Hepatocyte (in vitro differentiated cells): ENCODE data around the gene TFIP11. TPM values are rescaled to one million over a fixed set of nuclear protein-coding genes. Genes with fewer than 3 reads are reported as not detected.

Experiments
- DNase-seq: peaks from one replicate; pipeline ENCODE4 v3.0.0-alpha.2; 2016; ENCODE audit warnings: low spot score
- H2AFZ ChIP-seq: fragments of 200-600 bp; sonication (generic); 2 replicates; pipeline ENCODE4 v1.6.0; 2016; ENCODE audit warnings: antibody characterized with exemption, mild to moderate bottlenecking
- H3K27ac ChIP-seq: fragments of 200-600 bp; sonication (generic); 2 replicates; pipeline ENCODE4 v1.5.1; 2016; ENCODE audit warnings: mild to moderate bottlenecking
- H3K27me3 ChIP-seq: fragments of 200-600 bp; sonication (generic); 2 replicates; pipeline ENCODE4 v1.6.1; 2016
- H3K36me3 ChIP-seq: fragments of 200-600 bp; sonication (generic); replicated peaks from 2 replicates; pipeline ENCODE4 v1.5.1; 2016; ENCODE audit warnings: low read depth; ENCODE audit not compliant: insufficient read depth
- H3K4me1 ChIP-seq: fragments of 200-600 bp; sonication (generic); 2 replicates; pipeline ENCODE4 v1.5.1; 2016; ENCODE audit warnings: mild to moderate bottlenecking, moderate library complexity; ENCODE audit not compliant: insufficient read depth
- H3K4me2 ChIP-seq: fragments of 200-600 bp; sonication (generic); 2 replicates; pipeline ENCODE4 v1.6.0; 2016
- H3K4me3 ChIP-seq: fragments of 200-600 bp; sonication (generic); 2 replicates; pipeline ENCODE4 v1.5.1; 2016; ENCODE audit warnings: mild to moderate bottlenecking
- H3K79me2 ChIP-seq: fragments of 200-600 bp; sonication (generic); 2 replicates; pipeline ENCODE4 v1.6.0; 2017; ENCODE audit warnings: mild to moderate bottlenecking
- H3K9me2 ChIP-seq: fragments of 200-600 bp; sonication (generic); replicated peaks from 2 replicates; pipeline ENCODE4 v1.6.0; 2017; ENCODE audit warnings: mild to moderate bottlenecking; ENCODE audit not compliant: insufficient read depth
- H3K9me3 ChIP-seq: fragments of 200-600 bp; sonication (generic); 2 replicates; pipeline ENCODE4 v1.5.1; 2016; ENCODE audit warnings: low read depth, mild to moderate bottlenecking
- H4K20me1 ChIP-seq: fragments of 200-600 bp; sonication (generic); 2 replicates; pipeline ENCODE4 v1.6.0; 2016; ENCODE audit warnings: mild to moderate bottlenecking; ENCODE audit not compliant: insufficient read depth, poor library complexity, severe bottlenecking
- EZH2 ChIP-seq: fragments of 200-600 bp; sonication (generic); IDR thresholded peaks from 2 replicates; pipeline ENCODE4 v1.6.1; 2016; ENCODE audit warnings: antibody characterized with exemption, mild to moderate bottlenecking, borderline replicate concordance
- EZH2phosphoT487 ChIP-seq: fragments of 200-600 bp; sonication (generic); IDR thresholded peaks from one replicate; pipeline ENCODE4 v1.6.1; 2018; ENCODE audit warnings: antibody characterized with exemption, mild to moderate bottlenecking, low read depth, moderate library complexity; ENCODE audit not compliant: unreplicated experiment, severe bottlenecking
- WGBS: methylation state at CpG from one replicate; pipeline ENCODE4 v1.1.6; 2016; ENCODE audit warnings: low lambda C conversion rate; ENCODE audit errors: missing lambda C conversion rate; 5-methylcytosine and 5-hydroxymethylcytosine counted together
- polyA plus RNA-seq: library from polyadenylated mRNA; unstranded; fragments of >200 nt; fragmentation: Nextera tagmentation; extraction: Ambion mirVana; gene quantifications from 2 replicates; pipeline ENCODE4 v1.2.1, GENCODE V29; 2016
- total RNA-seq: library from RNA; depleted of rRNA; stranded (reverse); fragments of >200 nt; gene quantifications from 2 replicates; pipeline ENCODE4 v1.2.3, GENCODE V29; 2014
- TF ChIP-seq, protein P1 (sequence below): fragments of 200-600 bp; sonication (generic); IDR thresholded peaks from 2 replicates; pipeline ENCODE4 v1.5.1; 2016; ENCODE audit warnings: antibody characterized with exemption, mild to moderate bottlenecking; ENCODE audit not compliant: poor library complexity

The TFIP11 gene
- total and polyA plus RNA-seq, 2 experiments from 2014 or later = 19.6 to 21.3 TPM

DNA sequence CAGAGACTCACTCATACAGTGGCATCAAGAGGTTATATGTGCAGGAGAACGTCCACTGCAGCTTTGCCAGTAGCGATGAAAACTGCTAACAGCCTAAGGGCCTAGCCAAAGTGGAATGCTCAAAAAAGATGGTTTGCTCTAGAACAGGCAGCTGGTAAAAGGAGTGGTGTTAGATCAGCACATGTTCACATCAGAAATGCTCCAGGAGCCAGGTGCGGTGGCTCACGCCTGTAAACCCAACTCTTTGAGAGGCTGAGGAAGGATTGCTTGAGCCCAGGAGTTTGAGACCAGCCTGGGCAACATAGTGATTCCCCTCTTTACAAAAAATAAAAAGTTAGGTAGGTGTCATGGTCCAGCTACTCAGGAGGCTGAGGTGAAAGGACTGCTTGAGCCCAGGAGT lies 10.3 kb upstream of the TFIP11 start:
- H3K4me3 ChIP-seq = no peak overlapping the region

DNA sequence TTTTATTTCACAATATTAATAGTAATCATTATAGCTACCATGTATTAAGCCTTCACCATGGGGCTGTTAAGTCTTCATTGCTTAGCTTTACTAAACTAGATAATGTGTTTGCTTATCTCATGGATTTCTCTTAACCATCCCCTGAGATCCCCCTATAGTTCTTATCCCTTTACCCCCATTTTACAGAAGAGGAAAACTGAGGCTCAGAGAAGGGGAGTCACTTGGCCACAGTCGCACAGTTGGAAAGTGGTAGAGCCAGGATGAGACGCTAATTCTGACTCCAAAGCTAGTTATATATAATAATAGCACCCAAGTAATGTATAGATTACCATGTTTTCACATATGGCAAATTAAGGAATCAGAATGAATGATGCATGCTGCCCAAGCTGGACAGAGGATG lies 9.7 kb upstream of the TFIP11 start:
- no peaks in the 10 kb centered on the region for H3K4me1 ChIP-seq
- no peaks in the 10 kb centered on the region for H4K20me1 ChIP-seq
- no peak overlapping the region for H3K4me3 ChIP-seq
- H3K9me3 ChIP-seq = no peaks in the 10 kb centered on the region
- H3K36me3 ChIP-seq = no peaks in the 10 kb centered on the region
- no peak for DNase-seq
- no peaks in the 10 kb centered on the region for H3K9me2 ChIP-seq
- H3K27me3 ChIP-seq = no peaks in the 10 kb centered on the region
- H3K4me2 ChIP-seq = no peak overlapping the region
- WGBS = 92% methylated on average over 2 of the region's 2 CpGs
- H2AFZ ChIP-seq = no peak overlapping the region
- no peaks in the 10 kb centered on the region for H3K79me2 ChIP-seq
- H3K27ac ChIP-seq = no peak overlapping the region
- TF ChIP-seq EZH2phosphoT487 (no peak), EZH2 (no peak)
- TF ChIP-seq, protein P1, sequence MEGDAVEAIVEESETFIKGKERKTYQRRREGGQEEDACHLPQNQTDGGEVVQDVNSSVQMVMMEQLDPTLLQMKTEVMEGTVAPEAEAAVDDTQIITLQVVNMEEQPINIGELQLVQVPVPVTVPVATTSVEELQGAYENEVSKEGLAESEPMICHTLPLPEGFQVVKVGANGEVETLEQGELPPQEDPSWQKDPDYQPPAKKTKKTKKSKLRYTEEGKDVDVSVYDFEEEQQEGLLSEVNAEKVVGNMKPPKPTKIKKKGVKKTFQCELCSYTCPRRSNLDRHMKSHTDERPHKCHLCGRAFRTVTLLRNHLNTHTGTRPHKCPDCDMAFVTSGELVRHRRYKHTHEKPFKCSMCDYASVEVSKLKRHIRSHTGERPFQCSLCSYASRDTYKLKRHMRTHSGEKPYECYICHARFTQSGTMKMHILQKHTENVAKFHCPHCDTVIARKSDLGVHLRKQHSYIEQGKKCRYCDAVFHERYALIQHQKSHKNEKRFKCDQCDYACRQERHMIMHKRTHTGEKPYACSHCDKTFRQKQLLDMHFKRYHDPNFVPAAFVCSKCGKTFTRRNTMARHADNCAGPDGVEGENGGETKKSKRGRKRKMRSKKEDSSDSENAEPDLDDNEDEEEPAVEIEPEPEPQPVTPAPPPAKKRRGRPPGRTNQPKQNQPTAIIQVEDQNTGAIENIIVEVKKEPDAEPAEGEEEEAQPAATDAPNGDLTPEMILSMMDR = no peak

More for the DNA sequence above, 10.3 kb upstream of the TFIP11 start:
- 91% methylated on average over 4 of the region's 4 CpGs for WGBS
- Histone ChIP-seq H3K36me3 (no peaks in the 10 kb centered on the region), H3K9me2 (no peaks in the 10 kb centered on the region), H2AFZ (no peak overlapping the region), H3K4me1 (no peaks in the 10 kb centered on the region), H4K20me1 (no peaks in the 10 kb centered on the region), H3K27ac (no peak overlapping the region), H3K79me2 (no peaks in the 10 kb centered on the region), H3K27me3 (no peaks in the 10 kb centered on the region), H3K9me3 (no peaks in the 10 kb centered on the region), H3K4me2 (no peak overlapping the region)
- TF ChIP-seq EZH2 = no peak
- TF ChIP-seq EZH2phosphoT487 = no peak
- TF ChIP-seq, protein P1 = no peak
- no peak for DNase-seq

DNA sequence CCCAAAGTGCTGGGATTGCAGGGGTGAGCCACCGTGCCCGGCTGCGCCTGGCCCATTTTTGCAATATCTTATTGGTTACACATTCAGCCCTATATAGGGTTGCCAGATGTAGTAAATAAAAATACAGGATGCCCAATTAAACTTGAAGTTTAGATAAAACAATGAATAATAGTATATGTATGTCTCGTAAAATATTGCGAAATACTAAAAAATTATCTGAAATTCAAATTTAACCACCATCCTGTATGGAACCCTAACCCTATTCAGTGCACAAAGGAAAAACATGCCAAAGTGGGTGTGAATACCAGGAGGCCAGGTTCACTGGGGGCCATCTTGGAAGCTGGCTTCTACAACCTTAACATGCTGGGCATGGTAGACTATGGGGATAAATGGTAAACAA lies 5.2 kb upstream of the TFIP11 start:
- peaks cover 9% of the 10 kb centered on the region for H3K4me1 ChIP-seq
- H4K20me1 ChIP-seq = no peaks in the 10 kb centered on the region

More for the DNA sequence above, 5.2 kb upstream of the TFIP11 start:
- WGBS = 98% methylated on average over 5 of the region's 5 CpGs
- TF ChIP-seq, protein P1 = no peak
- TF ChIP-seq EZH2phosphoT487 (no peak), EZH2 (no peak)
- no peak overlapping the region for H3K4me3 ChIP-seq
- H3K4me2 ChIP-seq = no peak overlapping the region
- no peak overlapping the region for H3K27ac ChIP-seq
- DNase-seq = no peak
- peaks cover 11% of the 10 kb centered on the region for H3K79me2 ChIP-seq
- H3K9me3 ChIP-seq = no peaks in the 10 kb centered on the region
- H2AFZ ChIP-seq = no peak overlapping the region
- no peaks in the 10 kb centered on the region for H3K36me3 ChIP-seq
- H3K9me2 ChIP-seq = no peaks in the 10 kb centered on the region
- no peaks in the 10 kb centered on the region for H3K27me3 ChIP-seq
